ENCODE measurements around the gene THAP12.

DNA sequence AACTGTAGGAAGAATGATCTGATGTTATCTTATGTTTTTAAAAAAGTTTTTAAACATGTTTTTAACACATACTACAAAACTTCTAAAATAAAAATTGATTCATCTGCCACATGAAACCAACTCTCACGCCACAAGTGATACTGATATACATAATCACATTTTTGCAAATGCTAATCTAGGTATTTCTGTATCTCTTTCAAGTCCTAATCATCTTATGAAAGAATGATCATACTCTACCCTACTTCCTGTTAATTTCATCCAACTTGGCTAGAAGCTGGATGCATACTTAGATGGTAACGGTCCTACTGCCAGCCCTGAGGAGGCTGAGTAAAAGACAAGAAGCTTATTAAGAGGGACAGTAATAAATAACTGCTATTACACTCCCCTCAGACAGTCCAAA, 19.2 kb downstream of the THAP12 start:
- no peak for TF ChIP-seq GATA3 (IDR thresholded peaks at IDR 0.05; ENCODE audit: low read depth, low read length)
- TF ChIP-seq GATA2 (IDR thresholded peaks at IDR 0.05; ENCODE audit: low read depth, low read length): no peak

Data from SH-SY5Y (cell line).